Activated CD8-positive, alpha-beta T cell treated with anti-CD3 and anti-CD28 coated beads, Interleukin-2, amount 10 ng/mL, durations not matched to agents 7 days and 5 days (primary cell): ENCODE data around the gene PAIP2. TPM values are rescaled to one million over a fixed set of nuclear protein-coding genes. Genes with fewer than 3 reads are reported as not detected.

ENCODE experiments used
- ATAC-seq: fragments of 150-1000 bp; cut with Tn5 transposase; one replicate; pipeline ENCODE4 v1.10.0; 2021; ENCODE audit warnings: moderate library complexity
- CTCF ChIA-PET: fragments of 350-600 bp; sonication (Branson Sonifier 250); formaldehyde crosslinking; loops from one replicate; lab custom pipeline; 2021; ENCODE audit warnings: antibody characterized with exemption; lab: Charles Lee
- POLR2A ChIA-PET: fragments of 350-600 bp; sonication (Branson Sonifier 250); formaldehyde crosslinking; loops from one replicate; lab custom pipeline; 2021; ENCODE audit warnings: antibody characterized with exemption; lab: Charles Lee
- DNase-seq: peaks from one replicate; pipeline ENCODE4 v3.0.0-alpha.2; 2020
- H3K27ac Mint-ChIP-seq: one replicate; pipeline ENCODE4 v1.8.0; 2021; ENCODE audit warnings: mild to moderate bottlenecking, mixed read lengths
- H3K27me3 Mint-ChIP-seq: one replicate; pipeline ENCODE4 v1.8.0; 2021; ENCODE audit warnings: low read depth, mixed read lengths
- H3K36me3 Mint-ChIP-seq: one replicate; pipeline ENCODE4 v1.8.0; 2021; ENCODE audit warnings: low read depth, mixed read lengths
- H3K4me1 Mint-ChIP-seq: one replicate; pipeline ENCODE4 v1.8.0; 2021; ENCODE audit warnings: low read depth, mixed read lengths
- H3K4me3 Mint-ChIP-seq: one replicate; pipeline ENCODE4 v1.8.0; 2021; ENCODE audit warnings: mild to moderate bottlenecking, mixed read lengths
- H3K9me3 Mint-ChIP-seq: one replicate; pipeline ENCODE4 v1.8.0; 2022; ENCODE audit warnings: mixed read lengths; ENCODE audit not compliant: insufficient read depth
- total RNA-seq, 2 experiments: library from RNA; stranded (reverse); gene quantifications; one replicate each; pipeline ENCODE4 v1.2.3, GENCODE V29; 2021

The PAIP2 gene
- total RNA-seq, 2 experiments from 2014 or later, result 90.7 to 93.5 TPM

GRCh38 chr5:139378941-139379361 lies 37.3 kb downstream of the PAIP2 start:
- Mint-ChIP-seq H3K27ac (peak overlapping the region; percentile 54), H3K27me3 (no peaks in the 10 kb centered on the region), H3K36me3 (peaks cover 6% of the 10 kb centered on the region), H3K4me3 (no peak overlapping the region), H3K4me1 (peaks cover 14% of the 10 kb centered on the region), H3K9me3 (no peaks in the 10 kb centered on the region)
- DNase-seq (no peak), ATAC-seq (no peak)
- CTCF ChIA-PET, result interaction anchor here (1.5 kb wide), 1 partner anchor 10 kb away, joined by 5 read pairs; no protein-coding TSS in a partner anchor
- POLR2A ChIA-PET, result no interaction called here

GRCh38 chr5:139379626-139380449 lies 38.2 kb downstream of the PAIP2 start:
- no peak overlapping the region for H3K4me3 Mint-ChIP-seq
- POLR2A ChIA-PET, result interaction anchor here (1.4 kb wide), 2 partner anchors 12 to 38 kb away, joined by 4 to 6 read pairs; partner anchors contain the start of gene PAIP2
- H3K9me3 Mint-ChIP-seq, result no peaks in the 10 kb centered on the region
- no peak for ATAC-seq
- peaks cover 22% of the 10 kb centered on the region for H3K4me1 Mint-ChIP-seq
- CTCF ChIA-PET, result interaction anchor here (1.5 kb wide), 1 partner anchor 11 kb away, joined by 5 read pairs; no protein-coding TSS in a partner anchor
- no peak overlapping the region for H3K27ac Mint-ChIP-seq
- no peaks in the 10 kb centered on the region for H3K27me3 Mint-ChIP-seq
- H3K36me3 Mint-ChIP-seq, result peaks cover 4% of the 10 kb centered on the region
- DNase-seq, result no peak

- Mint-ChIP-seq H3K9me3 (no peaks in the 10 kb centered on the region), H3K4me1 (peaks cover 43% of the 10 kb centered on the region), H3K4me3 (no peak overlapping the region), H3K27me3 (no peaks in the 10 kb centered on the region), H3K27ac (no peak overlapping the region), H3K36me3 (peaks cover 2% of the 10 kb centered on the region)
- POLR2A ChIA-PET, result no interaction called here
- no peak for ATAC-seq
- DNase-seq, result no peak
- CTCF ChIA-PET, result no interaction called here
Measured at GRCh38 chr5:139381837-139382761, 40.4 kb downstream of the PAIP2 start.

- Mint-ChIP-seq H3K36me3 (peaks cover 2% of the 10 kb centered on the region), H3K27ac (no peak overlapping the region), H3K27me3 (no peaks in the 10 kb centered on the region), H3K4me3 (no peak overlapping the region), H3K9me3 (no peaks in the 10 kb centered on the region), H3K4me1 (peaks cover 48% of the 10 kb centered on the region)
- ATAC-seq (no peak), DNase-seq (no peak)
- CTCF ChIA-PET, result no interaction called here
- POLR2A ChIA-PET, result interaction anchor here (1.7 kb wide), 1 partner anchor 41 kb away, joined by 4 read pairs; no protein-coding TSS in a partner anchor
Measured at GRCh38 chr5:139382807-139383206, 41.2 kb downstream of the PAIP2 start.

GRCh38 chr5:139383275-139383992 lies 41.8 kb downstream of the PAIP2 start, which contains the start of gene SLC23A1:
TSS of gene SLC23A1 (minus strand) at chr5:139383297. CDS start at chr5:139383253, 44 bp downstream.
- POLR2A ChIA-PET, result interaction anchor here (1.2 to 1.7 kb wide), 2 partner anchors 9 to 41 kb away, joined by 4 to 5 read pairs; no protein-coding TSS in a partner anchor
- DNase-seq, result no peak
- CTCF ChIA-PET, result no interaction called here
- Mint-ChIP-seq H3K4me3 (no peak within 1 kb of the TSS), H3K36me3 (peaks cover 2% of the 10 kb centered on the region), H3K4me1 (peaks cover 54% of the 10 kb centered on the region), H3K27me3 (no peaks in the 10 kb centered on the region), H3K27ac (peak within 1 kb of the TSS; percentile 96), H3K9me3 (no peaks in the 10 kb centered on the region)
- no peak for ATAC-seq

- DNase-seq (no peak), ATAC-seq (no peak)
- H3K9me3 Mint-ChIP-seq, result no peaks in the 10 kb centered on the region
- peak overlapping the region; percentile 96 for H3K27ac Mint-ChIP-seq
- H3K27me3 Mint-ChIP-seq, result no peaks in the 10 kb centered on the region
- CTCF ChIA-PET, result interaction anchor here (1.2 kb wide), 1 partner anchor 42 kb away, joined by 3 read pairs; no protein-coding TSS in a partner anchor
- H3K36me3 Mint-ChIP-seq, result peaks cover 3% of the 10 kb centered on the region
- H3K4me1 Mint-ChIP-seq, result peaks cover 55% of the 10 kb centered on the region
- POLR2A ChIA-PET, result interaction anchor here (1.2 to 1.7 kb wide), 2 partner anchors 8 to 42 kb away, joined by 4 to 5 read pairs; no protein-coding TSS in a partner anchor
- H3K4me3 Mint-ChIP-seq, result peak overlapping the region; percentile 69
Measured at GRCh38 chr5:139383993-139384590, 42.4 kb downstream of the PAIP2 start.

GRCh38 chr5:139384591-139385051 lies 43.0 kb downstream of the PAIP2 start:
- Mint-ChIP-seq H3K27ac (peak overlapping the region; percentile 96), H3K4me1 (peaks cover 58% of the 10 kb centered on the region), H3K36me3 (peaks cover 8% of the 10 kb centered on the region), H3K27me3 (no peaks in the 10 kb centered on the region), H3K9me3 (no peaks in the 10 kb centered on the region), H3K4me3 (peak overlapping the region; percentile 69)
- ATAC-seq (peak; percentile 11), DNase-seq (no peak)
- ChIA-PET POLR2A (interaction anchor here (11.6 kb wide), 1 partner anchor 43 kb away, joined by 139 read pairs; the partner anchor contains the start of gene PAIP2), CTCF (interaction anchor here (1.2 kb wide), 1 partner anchor 42 kb away, joined by 3 read pairs; no protein-coding TSS in a partner anchor)

- Mint-ChIP-seq H3K36me3 (peaks cover 9% of the 10 kb centered on the region), H3K27me3 (no peaks in the 10 kb centered on the region), H3K4me3 (peak overlapping the region; percentile 69), H3K9me3 (no peaks in the 10 kb centered on the region), H3K27ac (peak overlapping the region; percentile 96), H3K4me1 (peaks cover 66% of the 10 kb centered on the region)
- peak; percentile 59 for DNase-seq
- ChIA-PET POLR2A (interaction anchor here (1.2 to 11.6 kb wide), 2 partner anchors 44 to 86 kb away, joined by 3 to 139 read pairs; partner anchors contain the start of gene PAIP2), CTCF (interaction anchor here (0.9 to 1.2 kb wide), 2 partner anchors 10 to 43 kb away, joined by 3 read pairs; no protein-coding TSS in a partner anchor)
- peak; percentile 32 for ATAC-seq
Measured at GRCh38 chr5:139385061-139386049, 43.7 kb downstream of the PAIP2 start.

- ATAC-seq (no peak), DNase-seq (no peak)
- Mint-ChIP-seq H3K27ac (peak overlapping the region; percentile 96), H3K4me1 (peaks cover 73% of the 10 kb centered on the region), H3K36me3 (peaks cover 9% of the 10 kb centered on the region), H3K9me3 (no peaks in the 10 kb centered on the region), H3K4me3 (no peak overlapping the region), H3K27me3 (no peaks in the 10 kb centered on the region)
- POLR2A ChIA-PET, result interaction anchor here (1.2 to 11.6 kb wide), 2 partner anchors 45 to 86 kb away, joined by 3 to 139 read pairs; partner anchors contain the start of gene PAIP2
- CTCF ChIA-PET, result interaction anchor here (0.9 kb wide), 1 partner anchor 10 kb away, joined by 3 read pairs; no protein-coding TSS in a partner anchor
Measured at GRCh38 chr5:139386050-139386438, 44.4 kb downstream of the PAIP2 start.
